AG04449 (cell line): ENCODE results near the gene LMO2.

Experiments used
- CTCF ChIA-PET: fragments of 350-600 bp; formaldehyde crosslinking; extraction: SDS; loops from one replicate; lab custom pipeline; 2021; ENCODE audit warnings: antibody characterized with exemption; lab: Yijun Ruan, JAX
- POLR2A ChIA-PET: fragments of 400-600, 350-600 bp; formaldehyde crosslinking; extraction: SDS; loops from one replicate; lab custom pipeline; 2020; ENCODE audit warnings: antibody characterized with exemption, inconsistent platforms; lab: Yijun Ruan, JAX
- DNase-seq: peaks from one replicate; pipeline ENCODE4 v3.0.0-alpha.2; 2010; ENCODE audit warnings: low read depth, low spot score
- H3K4me3 ChIP-seq: 2 replicates; pipeline ENCODE4 v1.5.1; 2011; ENCODE audit warnings: low read depth, mild to moderate bottlenecking, control low read depth, low read length
- CTCF ChIP-seq: IDR thresholded peaks from one replicate; pipeline ENCODE4 v1.5.1; 2011; ENCODE audit warnings: mild to moderate bottlenecking, moderate library complexity, low read length, control low read depth, inconsistent platforms; ENCODE audit not compliant: insufficient read depth; ENCODE audit errors: missing control alignments

The LMO2 gene

DNA sequence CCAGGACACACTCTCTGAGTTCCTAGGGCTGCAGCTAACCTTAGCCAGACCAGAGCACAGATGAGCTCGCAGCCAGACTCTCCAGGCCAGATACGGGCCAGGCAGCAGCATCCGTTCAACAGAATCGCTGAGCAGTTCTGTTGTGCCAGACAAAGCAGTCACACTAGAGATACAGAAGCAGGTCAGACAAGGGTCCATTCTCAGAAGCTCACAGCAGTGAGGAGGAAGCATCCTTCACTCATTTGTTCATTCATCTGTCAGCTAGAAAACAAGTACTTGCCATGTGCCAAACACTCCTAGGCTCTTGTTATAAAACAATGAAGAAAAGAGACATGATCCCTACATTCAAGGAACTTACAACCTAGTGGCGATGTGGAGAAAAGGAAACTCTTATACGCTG, 2.6 kb downstream of the LMO2 start:
- no peak overlapping the region for H3K4me3 ChIP-seq
- ChIA-PET CTCF (interaction anchor here (2.0 kb wide), 1 partner anchor 31 kb away, joined by 7 read pairs; no protein-coding TSS in a partner anchor), POLR2A (no interaction called here)
- TF ChIP-seq CTCF = no peak
- DNase-seq = no peak

DNA sequence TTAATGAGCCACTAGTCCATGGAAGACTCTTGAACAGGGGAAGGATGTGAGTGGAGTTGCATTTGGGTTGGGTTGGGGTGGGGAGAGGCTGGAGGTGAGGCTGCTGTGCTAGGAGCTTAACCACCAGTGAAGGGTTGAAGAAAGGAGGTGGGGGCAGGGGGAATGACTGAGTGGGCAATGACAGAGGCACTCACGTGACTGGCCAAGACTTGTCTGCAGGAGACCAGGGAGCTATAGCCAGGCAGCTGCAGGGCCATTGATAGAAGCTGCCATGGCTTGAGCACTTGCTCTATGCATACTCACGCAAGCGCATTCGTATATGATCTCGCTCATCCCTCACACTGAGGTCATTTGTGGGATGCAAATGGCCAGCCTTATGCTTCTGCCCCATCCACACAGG, 4.0 kb downstream of the LMO2 start:
- H3K4me3 ChIP-seq = no peak overlapping the region
- TF ChIP-seq CTCF = no peak
- ChIA-PET POLR2A (no interaction called here), CTCF (no interaction called here)
- DNase-seq = no peak

DNA sequence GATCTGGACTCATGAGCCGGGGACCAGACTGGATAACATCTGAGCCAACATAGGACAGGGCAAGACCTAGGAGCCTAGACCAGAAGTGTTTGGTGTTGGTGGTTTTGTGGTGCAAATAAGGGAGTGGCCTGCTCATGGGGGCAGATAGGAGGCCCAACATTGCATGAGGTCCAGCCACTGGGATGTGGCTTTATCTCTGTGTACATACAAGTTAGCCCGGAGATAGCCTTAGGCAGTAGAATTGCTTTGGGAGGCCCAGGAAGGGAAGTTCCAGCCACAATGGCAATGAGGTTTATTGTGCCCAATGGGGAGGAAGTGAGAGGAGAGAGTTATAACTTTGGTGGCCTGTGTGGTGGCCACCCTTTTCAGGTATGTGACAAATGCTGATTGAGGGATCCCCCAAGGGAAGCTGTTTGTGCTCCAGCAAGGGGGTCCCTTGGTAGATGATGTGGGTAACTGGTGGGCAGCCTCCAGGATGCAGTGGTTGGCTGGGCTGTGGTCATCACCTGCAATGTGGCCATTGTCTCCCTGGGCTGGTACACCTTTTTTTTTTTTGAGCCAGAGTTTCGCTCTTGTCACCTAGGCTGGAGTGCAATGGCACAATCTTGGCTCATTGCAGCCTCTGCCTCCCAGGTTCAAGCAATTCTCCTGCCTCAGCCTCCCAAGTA, 6.4 kb downstream of the LMO2 start:
- POLR2A ChIA-PET = no interaction called here
- no peak overlapping the region for H3K4me3 ChIP-seq
- CTCF ChIA-PET = no interaction called here
- no peak for DNase-seq
- no peak for TF ChIP-seq CTCF

DNA sequence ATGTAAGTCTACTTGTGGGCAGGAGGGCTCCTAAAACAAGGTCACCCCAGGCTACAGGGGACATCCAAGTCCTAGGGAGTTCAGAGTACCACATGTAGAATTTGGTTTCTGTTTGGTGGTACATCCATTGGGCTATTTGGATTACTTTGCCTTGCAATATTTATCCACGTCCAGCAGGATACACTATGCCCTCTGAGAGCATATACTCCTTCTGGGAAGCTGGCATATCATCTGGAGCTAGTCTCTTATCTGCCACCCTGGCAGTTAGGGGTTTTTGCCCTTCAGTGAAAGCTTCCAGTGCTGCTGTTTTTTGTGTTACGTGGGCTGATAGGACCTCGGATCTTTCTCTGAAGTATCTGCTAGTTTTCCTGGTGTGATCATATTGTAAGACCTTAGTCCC, 7.3 kb downstream of the LMO2 start:
- no peak for DNase-seq
- ChIA-PET CTCF (interaction anchor here (1.0 kb wide), 1 partner anchor 103 kb away, joined by 3 read pairs; no protein-coding TSS in a partner anchor), POLR2A (no interaction called here)

GRCh38 chr11:33884035-33884434, 7.8 kb downstream of the LMO2 start:
- POLR2A ChIA-PET = no interaction called here
- DNase-seq = no peak
- TF ChIP-seq CTCF = no peak
- no peak overlapping the region for H3K4me3 ChIP-seq
- CTCF ChIA-PET = interaction anchor here (0.7 to 1.0 kb wide), 2 partner anchors 43 to 104 kb away, joined by 3 read pairs; no protein-coding TSS in a partner anchor

More for the DNA sequence above, 7.3 kb downstream of the LMO2 start:
- no peak overlapping the region for H3K4me3 ChIP-seq
- no peak for TF ChIP-seq CTCF

- POLR2A ChIA-PET = no interaction called here
- CTCF ChIA-PET = interaction anchor here (1.2 to 5.2 kb wide), 3 partner anchors 10 to 43 kb away, joined by 3 to 18 read pairs (median 3); partner anchors contain the start of gene LMO2
- TF ChIP-seq CTCF = no peak
- no peak for DNase-seq
- no peak overlapping the region for H3K4me3 ChIP-seq
Measured at GRCh38 chr11:33881651-33882503, 10.0 kb downstream of the LMO2 start.
